GM18909 (cell line): ENCODE results near the gene GPC1.

ENCODE experiments used
- ATAC-seq: cut with Tn5 transposase; IDR thresholded peaks from one replicate; pipeline ENCODE4 v1.9.1; 2021; ENCODE audit warnings: mild to moderate bottlenecking; ENCODE audit not compliant: unreplicated experiment, poor library complexity

Gene GPC1

GRCh38 chr2:240463866-240464481, 28.5 kb downstream of the GPC1 start:
- ATAC-seq = no peak

- ATAC-seq = no peak
Measured at GRCh38 chr2:240464514-240465241, 29.2 kb downstream of the GPC1 start.

- ATAC-seq = no peak
Measured at GRCh38 chr2:240465268-240465764, 29.9 kb downstream of the GPC1 start.

DNA sequence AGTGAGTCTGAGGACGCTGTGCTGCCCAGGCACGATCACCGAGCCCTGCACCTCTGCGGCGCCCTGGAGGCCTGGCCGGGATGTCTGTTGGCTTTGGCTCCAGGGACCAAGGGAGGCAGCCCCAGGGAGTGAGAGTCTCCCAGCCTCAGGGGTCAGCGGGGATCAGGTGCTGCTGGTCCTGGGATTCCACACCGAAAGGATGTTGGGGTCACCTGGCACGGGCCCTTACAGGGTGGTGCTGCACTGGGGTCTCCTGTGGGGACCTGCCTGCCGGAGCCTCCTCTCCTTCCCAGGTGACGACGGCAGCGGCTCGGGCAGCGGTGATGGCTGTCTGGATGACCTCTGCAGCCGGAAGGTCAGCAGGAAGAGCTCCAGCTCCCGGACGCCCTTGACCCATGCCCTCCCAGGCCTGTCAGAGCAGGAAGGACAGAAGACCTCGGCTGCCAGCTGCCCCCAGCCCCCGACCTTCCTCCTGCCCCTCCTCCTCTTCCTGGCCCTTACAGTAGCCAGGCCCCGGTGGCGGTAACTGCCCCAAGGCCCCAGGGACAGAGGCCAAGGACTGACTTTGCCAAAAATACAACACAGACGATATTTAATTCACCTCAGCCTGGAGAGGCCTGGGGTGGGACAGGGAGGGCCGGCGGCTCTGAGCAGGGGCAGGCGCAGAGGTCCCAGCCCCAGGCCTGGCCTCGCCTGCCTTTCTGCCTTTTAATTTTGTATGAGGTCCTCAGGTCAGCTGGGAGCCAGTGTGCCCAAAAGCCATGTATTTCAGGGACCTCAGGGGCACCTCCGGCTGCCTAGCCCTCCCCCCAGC, 30.5 kb downstream of the GPC1 start:
- ATAC-seq = no peak

DNA sequence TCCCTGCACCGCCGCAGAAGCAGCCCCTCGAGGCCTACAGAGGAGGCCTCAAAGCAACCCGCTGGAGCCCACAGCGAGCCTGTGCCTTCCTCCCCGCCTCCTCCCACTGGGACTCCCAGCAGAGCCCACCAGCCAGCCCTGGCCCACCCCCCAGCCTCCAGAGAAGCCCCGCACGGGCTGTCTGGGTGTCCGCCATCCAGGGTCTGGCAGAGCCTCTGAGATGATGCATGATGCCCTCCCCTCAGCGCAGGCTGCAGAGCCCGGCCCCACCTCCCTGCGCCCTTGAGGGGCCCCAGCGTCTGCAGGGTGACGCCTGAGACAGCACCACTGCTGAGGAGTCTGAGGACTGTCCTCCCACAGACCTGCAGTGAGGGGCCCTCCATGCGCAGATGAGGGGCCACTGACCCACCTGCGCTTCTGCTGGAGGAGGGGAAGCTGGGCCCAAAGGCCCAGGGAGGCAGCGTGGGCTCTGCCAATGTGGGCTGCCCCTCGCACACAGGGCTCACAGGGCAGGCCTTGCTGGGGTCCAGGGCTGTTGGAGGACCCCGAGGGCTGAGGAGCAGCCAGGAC, 31.2 kb downstream of the GPC1 start:
- no peak for ATAC-seq

GRCh38 chr2:240467149-240467642, 31.7 kb downstream of the GPC1 start:
- ATAC-seq = no peak

- no peak for ATAC-seq
Measured at GRCh38 chr2:240467659-240468302, 32.3 kb downstream of the GPC1 start.

DNA sequence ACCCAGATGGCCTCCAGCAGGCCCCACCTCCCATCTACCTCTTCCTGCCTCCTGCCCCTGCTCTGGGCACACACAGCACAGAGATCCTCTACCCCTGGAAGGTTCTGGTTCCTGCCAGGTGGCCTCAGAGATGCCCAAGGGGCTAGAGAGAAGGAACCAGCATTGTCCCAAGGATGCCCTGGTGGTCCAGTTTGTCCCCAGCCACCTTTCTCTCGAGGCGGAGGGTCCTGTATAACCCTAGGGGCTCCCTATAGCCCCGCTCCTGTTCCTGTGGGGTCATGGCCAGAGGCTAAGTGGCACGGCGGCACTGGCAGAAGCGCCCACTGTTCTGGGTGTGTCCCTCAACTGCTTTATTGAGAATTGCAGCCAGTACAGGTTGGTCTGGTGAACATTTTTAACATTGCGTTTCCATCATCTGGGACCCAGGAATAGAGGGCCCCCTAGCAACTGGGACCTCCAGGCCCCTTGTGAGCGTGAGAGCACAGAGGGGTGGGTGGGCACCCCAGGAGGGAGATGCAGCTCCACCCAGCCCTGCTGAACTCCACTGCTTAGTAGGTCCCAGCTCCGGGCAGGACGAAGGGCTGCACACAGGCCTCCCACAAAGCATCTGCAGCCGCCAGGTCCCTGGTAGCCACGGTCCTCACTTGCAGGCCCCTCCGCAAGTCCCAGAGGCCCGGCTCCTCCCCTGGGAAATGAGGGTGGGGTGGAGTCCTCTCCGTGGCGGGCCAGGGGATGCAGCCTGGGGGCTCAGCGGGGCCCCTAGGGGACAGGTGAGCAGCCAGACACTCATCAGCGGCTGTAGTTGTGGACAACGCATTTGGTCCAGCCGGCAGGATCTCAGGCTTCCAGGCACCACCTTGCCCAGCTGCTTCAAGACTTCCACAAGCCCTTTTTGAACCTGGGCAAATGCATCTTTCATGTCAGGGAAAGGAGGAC, 33.1 kb downstream of the GPC1 start:
- ATAC-seq = no peak

DNA sequence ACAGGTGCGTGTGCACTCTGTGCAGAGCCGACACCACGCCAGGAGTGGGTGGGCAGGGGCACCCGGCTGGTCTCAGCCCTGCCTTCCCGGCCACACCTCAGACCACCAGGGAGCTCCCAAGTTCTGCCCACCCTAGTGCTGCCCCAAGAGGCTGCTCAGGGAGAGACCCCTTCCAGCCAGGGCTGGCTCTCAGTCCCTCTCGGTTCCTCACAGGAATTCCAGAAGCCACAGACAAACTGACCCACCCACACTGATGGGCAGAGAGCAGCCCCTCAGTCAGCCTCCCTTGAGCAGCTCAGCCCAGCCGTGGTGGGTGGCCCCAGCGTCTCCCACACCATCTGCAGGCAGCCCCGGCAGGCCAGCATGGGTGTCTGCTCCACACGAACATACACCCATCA, 33.8 kb downstream of the GPC1 start:
- no peak for ATAC-seq

DNA sequence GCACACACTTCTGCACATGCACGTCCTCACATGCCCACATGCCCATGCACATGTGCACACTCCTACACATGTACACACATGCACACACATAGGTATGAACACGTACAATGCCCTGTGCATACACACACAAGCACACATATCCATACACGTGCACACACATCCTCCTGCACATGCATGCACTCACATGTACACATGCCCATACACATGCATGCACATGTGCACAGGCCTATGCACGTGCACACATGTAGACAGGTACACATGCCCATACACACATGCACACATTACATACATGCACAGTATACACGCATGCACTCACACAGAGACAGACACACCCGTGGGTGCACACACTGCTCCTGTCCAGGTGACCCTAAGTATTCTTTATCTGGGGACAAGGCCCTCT, 34.3 kb downstream of the GPC1 start:
- no peak for ATAC-seq

DNA sequence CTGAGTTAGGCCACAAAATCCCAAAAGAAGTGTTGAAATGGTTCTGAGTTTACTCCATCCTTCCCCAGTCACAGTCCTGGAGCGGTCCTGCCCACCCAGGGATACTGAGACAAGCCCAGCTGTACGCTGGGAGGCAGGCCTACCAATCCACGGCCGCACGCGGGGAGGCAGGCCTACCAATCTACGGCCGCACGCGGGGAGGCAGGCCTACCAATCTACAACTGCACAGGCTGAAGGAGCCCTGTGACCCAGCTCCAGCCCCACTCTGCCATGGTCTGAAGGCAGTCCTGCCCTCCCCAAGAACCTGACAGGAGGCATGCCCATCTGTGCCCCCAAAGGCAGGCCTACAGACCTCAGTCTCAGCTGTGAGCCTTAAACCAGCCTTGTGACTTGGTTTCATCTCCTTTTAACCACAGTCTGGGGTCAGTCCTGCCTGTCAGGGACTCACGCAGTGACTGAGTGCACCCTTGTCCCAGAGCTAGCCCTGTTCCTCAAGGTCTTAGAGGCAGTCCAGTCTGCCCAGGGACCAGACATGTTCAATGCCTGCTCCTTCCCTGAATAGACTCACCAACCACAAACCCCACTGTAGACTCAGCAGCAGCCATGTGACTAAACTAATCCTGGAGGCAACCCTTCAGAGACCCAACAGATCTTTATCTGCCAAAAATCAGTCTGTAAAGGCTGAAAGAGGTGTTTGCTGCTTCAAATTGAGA, 36.8 kb downstream of the GPC1 start:
- ATAC-seq = no peak

DNA sequence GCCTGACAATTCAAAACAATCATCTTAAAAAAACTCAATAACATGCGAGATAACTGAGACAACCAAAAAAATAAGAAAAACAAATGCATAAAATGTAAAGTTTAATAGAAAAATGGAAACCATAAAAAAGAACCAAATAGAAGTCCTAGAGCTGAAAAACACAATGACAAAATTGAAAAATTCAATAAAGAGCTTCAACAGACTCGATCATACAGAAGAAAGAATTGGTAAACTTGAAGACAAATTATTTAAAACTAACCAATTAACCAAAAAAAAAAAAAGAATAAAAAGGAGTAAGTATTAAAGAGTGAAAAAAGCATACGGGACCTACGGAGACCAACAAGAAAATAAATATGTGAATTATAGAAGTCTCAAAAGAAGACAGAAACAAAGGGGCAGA, 37.7 kb downstream of the GPC1 start:
- no peak for ATAC-seq

DNA sequence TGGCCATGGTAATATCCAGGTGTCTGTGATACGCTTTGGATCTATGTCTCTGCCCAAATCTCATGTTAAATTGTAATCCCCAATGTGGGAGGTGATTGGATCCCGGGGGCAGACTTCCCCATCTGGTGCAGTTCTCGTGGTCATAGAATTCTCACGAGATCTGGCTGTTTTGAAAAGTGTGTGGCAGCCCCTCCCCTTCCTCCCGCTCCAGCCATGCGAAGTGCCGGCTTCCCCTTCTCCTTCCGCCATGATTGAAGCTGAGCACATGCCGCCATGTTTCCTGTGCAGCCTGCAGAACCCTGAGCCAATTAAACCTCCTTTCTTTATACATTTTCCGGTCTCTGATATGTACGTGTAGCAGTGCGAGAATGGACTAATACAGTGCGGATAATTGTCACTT, 42.5 kb downstream of the GPC1 start:
- no peak for ATAC-seq

DNA sequence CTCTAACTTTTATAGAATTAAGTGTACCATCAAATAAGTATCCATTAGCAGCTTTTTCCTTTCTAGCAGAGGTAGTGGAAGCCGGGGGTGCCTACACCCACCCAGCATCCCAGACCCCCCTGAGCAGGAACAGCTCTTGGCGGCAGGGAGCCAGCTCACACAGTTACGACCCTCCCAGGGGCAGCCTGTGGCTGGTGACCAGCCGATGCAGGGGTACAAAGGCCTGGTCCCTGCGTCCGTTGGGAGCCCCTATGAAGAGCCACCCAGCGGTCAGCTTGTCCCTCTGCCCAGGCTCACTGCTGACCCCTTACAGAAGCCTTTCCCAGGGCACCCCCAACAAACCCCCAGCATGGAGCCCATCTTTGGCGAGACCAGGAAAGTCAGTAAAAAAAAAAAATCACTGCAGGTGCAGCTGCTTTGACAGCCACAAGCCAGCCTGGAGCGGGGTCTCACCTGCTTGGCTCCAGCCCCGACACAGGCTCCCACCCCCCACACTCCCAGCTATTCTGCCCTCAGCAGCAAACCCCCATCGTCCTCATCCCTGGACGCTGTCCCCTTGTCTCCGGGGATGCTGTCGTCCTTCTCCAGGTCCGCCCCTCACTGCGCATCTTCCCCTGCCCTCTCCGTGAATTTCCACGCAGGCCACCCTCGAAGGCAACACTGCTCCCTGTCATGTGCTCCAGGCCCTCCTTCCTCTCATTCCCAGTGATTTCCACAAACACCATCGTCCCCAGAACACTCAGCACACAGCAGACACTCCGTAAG, 43.1 kb downstream of the GPC1 start:
- ATAC-seq = no peak

DNA sequence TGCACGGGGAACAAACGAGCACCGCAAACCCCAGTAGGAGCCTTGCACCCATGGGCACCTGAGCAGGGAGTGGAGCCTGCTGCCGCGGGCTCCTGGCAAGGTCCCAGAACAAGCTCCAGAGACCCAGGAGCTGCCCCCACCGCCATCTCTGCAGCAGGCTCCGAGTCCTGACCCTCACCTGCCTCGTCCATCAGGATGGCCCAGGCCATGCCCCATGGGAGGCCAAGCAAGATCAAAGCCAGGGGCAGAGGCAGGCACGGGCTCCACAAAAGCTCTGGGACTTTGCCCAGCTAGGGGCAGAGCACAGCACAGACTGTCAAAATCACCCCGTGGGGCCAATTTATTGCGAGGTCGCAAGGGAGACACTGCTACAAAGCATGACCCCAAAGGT, 43.6 kb downstream of the GPC1 start:
- no peak for ATAC-seq

GRCh38 chr2:240480834-240481623, 45.6 kb downstream of the GPC1 start:
- ATAC-seq = no peak

- ATAC-seq = no peak
Measured at GRCh38 chr2:240481720-240482119, 46.3 kb downstream of the GPC1 start.
